HG03460 (cell line): ENCODE measurements around the gene SOX6.

ENCODE experiments used
- ATAC-seq: cut with Tn5 transposase; IDR thresholded peaks from one replicate; pipeline ENCODE4 v1.9.1; 2021; ENCODE audit not compliant: unreplicated experiment

Gene SOX6

DNA sequence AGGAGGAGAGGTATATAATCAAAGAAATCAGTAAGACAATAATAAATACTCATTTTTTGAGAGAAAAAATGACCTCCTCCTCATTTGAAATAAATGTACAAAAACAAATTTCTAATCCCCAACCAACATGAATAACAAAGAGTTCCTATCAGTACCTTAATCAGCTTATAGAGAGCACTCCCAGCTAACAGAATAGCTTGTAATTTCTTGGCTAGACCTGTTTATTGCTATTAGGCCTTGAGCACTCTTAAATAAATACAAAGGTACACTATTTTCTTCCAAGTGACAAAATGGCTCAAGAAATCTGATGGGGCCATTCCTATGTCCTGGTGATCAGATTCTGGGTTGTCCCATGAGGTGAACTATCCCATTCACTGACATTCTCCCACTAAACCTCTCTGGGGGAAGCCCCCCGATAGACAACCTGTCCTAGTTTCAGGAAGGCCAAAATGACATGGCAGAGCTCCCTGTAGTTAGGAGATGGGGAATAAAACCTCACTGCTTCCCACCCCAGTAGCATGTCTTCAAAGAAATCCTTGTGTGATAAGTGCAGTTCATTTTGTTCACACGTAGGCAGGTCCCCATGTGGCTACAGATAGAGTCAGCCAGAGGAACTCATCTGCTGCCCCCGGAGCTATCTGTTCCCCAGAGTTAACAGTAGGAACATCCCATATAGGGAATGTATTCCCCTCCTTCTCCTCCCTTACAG, 385.7 kb downstream of the SOX6 start:
- ATAC-seq: no peak

DNA sequence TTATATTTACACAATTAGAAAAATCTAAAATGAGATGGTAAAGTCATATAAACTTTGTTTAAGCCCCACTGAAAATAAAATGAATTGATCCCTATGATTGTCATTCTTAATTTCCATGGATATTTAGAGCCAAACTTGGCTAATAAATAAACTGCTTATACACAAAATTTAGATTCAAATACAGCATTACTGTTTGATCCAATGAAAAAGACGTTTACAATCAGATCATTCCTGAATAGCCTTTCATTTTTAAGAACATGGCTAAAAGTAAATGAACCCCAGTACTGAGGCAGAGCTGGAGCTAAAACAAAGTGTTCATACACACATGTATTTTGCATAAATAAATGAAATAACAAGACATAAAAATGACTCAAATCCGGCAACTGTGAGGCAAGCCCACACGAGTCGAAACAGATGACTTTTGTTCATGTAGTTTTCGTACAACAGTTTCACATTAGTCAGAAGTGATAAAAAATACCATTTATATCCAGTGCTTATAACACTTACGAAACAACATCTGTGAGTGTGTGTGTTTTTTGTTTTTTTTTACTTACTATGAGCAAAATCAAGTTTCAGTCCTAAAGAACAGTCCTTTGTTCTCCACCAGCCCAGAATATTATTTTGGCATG, 386.5 kb downstream of the SOX6 start:
- ATAC-seq: no peak

DNA sequence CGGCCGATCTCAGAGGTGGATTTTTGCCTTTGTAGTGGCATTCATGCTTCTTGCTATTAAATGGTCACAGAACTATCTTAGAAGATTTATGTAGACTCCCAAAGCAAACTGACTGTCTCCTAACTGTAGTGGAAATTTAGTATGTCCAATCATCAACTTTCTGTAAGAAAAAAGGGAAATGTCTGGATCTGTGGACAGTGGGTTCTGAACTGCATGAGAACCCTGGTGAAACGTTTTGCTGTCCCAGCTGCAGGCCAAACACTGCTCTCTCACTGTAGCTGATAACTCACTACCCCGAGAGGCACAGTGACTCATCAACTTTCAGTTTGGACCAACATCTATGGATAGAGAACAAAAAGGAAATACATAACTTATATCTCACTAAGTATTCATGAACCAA, 387.1 kb downstream of the SOX6 start:
- peak; percentile 78 for ATAC-seq

DNA sequence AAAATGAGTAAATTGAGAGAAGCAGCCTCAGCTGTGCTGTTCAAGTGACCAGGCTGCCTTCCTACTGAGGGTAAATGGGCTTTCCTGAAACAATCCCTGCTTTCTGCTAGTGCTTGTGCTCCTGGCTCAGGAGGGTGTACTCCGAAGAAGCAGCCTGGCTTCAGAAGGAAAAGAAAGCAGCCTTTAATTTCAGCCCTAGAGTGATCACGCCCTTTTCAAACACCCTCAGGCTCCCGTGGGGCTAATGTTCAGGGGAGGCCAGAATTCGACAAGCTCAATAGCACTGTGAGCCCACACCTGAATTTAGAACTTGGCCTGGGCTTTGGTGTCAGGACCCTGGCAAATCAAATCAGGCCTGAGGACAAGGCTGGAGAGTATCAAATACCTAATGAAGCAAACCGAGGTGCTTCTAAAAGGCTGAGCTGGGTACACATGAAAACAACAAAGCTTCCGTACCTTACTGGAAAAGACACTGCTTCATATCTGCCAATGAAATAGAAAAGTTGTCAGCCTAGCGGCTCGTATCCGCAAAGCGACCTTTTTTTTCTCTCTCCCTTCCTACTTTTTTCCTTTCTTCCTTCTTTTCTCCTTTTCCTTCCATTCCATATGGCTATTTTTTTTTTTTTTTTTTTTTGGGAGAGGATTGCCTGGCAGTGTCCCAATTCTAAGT, 387.8 kb downstream of the SOX6 start:
- ATAC-seq: no peak

DNA sequence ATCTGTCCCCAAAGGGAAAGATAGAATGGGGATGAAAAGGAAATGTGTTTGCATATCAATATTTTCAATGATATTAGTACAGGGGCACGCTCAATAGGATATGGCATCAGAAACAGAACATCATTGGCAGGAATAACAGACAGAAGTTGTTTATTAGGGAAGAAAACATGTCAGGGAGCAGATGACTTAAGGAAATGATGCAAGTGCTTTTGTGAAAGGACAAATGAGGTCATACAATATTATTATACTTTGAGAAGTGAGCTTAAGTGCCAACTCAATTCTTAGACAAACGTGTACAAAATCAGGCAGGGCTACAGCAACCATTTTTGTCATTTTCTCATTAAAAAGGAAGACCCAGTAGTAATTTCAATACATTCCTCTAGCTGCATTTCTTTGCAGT, 388.4 kb downstream of the SOX6 start:
- no peak for ATAC-seq

DNA sequence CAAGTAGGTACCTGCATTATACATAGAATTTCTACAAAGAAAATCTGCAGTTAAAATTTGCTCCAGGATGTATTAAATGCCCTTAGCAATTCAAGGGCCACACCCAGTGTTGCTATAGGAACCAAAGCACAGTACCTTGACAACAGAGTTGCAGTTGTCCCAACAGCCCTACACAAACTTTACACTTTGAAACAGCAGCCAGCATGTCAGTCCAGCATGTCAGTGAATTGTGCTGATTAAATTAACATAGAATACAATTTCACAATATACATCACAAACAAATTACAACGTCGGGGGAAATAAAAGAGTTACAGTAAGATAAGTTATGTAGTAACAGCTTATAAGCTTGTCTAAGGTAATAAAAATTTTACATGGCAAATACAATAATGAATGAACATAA, 389.2 kb downstream of the SOX6 start:
- no peak for ATAC-seq

DNA sequence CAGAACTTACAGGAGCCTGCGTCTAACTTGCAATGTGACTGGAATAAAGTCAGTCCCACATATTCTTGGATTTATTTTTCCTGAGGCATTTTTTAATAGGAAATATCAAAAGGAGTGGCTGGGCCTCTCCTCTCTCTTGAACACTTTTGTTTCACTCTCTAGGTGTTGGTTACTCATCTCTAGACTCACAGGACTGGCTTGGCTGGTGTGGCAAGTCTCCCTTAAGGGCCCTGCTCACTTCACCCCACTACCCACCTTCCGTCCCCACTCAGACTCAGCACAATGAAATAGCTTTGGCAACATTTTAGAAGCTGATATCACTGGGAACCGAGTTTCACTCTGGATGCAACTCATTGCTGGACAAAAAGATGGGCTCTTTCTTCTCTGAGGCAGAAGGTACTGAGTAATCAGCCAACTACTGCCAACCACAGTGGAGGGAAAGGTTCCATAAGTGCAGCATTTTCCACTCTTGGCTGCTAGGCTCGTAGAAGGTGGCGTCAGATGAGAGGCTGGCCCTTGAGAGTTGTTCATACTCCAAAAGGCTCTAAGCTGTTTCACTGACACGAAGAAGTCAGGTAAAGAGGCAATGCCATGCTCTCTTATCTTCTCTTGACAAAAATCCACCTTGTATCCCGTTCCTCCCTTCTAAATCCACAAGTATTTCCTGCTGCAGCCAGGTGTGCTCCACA, 390.6 kb downstream of the SOX6 start:
- no peak for ATAC-seq

DNA sequence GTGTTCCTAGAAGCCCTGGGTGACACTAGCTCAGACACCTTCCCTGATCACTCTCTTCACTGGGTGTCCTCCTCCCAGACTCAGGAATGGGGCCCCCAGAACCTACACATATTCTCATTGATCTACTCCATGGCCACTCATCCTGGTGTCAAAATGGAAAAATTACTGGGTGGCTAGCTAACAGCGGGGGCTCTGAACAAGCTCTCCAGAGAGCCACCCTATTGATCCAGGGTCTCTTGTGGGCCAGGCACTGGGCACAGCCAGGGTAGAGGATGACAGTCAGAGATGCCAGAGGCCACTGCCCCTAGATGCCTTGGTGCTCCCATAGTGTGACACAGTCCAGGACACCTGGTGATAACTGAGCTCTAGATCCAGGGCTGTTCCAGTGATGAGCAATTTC, 393.1 kb downstream of the SOX6 start:
- no peak for ATAC-seq

DNA sequence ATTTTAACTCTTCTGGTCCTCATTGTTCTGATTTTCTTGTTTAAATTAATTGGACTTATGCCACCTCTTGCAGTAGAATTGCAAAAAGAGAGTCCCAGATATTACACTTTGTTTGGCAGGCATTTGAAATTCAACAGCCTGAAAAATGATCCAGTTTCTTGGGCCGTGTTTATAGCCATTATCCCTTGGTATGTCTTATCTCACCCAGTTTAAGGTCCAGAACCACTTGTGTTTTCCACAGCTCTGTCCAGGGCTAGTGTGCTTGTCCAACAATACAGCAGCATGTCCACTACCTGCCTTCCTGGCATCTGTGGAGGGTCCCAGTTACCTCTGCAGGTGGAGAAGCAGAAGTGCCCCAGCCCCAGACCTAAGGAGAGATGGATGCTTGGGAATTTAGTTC, 397.4 kb downstream of the SOX6 start:
- no peak for ATAC-seq

DNA sequence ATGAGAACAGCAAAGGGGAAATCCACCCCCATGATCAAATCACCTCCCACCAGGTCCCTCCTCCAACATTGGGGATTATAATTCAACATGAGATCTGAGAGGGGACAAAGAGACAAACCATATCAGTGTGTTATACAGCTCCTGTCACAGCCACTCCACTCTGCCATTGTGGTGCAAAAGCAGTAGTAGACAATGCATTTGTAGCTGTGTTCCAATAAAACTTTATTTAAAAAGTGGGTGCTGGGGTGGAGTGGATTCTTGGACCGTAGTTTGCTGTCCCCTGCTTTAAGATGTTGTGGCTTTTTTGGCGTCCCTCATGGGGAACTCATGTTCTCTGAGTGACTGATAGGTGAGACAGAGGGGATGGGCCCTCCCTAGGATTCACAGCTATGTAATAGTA, 399.1 kb downstream of the SOX6 start:
- no peak for ATAC-seq

DNA sequence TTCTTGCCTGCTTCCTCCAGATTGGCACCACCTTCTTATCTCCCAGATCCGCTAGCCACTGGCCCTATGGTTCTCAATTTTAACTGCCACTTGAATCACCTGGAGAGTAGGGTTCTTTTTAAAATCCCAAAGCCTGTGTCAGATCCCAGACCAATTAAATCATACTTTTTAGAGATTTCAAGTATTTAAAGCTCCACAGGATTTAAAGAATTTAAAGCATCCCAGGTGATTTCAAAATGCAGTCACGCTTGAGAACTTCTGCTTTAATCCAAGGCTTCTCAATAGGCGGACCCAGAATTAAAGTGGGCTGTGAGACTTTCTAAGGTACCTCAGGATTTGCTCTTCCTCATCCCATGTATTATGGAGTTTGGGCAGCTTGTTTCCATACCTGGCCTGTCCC, 400.0 kb downstream of the SOX6 start:
- no peak for ATAC-seq

DNA sequence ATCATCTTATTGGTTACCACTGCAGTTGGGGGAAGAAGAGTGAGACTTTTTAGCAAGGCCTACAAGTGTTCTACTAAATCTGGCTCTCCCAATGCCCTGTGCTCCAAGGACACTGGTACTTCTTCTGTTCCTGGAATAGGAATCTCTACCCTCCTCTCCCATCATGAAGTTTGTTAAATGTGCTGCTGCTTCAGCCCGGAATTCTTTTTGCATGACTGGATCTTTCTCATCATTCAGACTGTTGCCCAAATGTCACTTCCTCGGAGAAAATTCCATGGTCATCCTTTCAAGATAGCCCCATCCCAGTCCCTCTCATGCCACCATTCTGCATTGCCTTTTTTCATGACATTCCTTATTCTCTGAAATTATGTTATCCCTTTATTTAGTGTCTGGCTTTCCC, 400.8 kb downstream of the SOX6 start:
- no peak for ATAC-seq

DNA sequence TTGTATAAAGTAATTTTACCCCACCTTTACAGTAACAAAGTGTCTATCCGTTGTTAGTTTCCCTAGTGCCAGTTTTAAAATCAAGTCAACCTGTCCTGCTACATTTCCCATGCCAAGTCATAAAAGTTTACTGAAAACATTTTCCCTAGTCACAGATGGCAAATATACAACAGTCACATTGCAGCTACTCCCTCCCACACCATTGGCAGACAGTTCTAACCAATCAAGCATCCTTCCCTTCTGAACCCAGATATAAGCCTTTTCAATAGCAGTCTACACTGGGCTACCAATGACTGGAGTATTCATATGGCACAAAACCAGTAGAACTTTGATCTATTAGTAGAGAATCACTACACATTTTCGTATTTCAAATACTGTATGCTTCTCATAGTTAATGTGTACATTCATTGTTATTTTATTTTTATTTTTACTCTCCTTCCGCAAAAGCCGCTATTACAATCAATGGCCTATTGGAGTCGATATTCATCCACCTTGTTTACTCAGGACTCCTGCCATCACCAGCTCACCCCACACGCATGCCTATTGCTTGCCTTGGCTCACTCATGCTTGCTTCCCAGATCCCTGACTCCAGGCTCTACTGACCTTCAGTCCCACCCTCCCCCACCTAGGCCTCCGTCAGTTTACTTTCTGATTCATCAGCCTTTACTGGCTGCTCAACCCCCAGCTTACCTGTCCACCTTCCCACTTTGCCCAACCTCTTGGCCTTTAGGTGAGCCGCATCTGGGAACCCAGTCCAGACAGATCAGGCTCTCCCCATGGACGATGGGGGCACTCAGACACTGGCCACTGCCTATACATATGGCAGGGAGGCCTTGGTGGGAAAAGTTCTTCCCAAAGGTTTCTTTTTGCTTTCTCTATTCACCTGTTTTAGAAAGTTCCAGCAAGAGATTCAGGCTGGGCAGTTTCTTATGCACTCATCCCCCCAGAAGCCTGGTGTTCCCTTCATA, 408.4 kb downstream of the SOX6 start:
- no peak for ATAC-seq

DNA sequence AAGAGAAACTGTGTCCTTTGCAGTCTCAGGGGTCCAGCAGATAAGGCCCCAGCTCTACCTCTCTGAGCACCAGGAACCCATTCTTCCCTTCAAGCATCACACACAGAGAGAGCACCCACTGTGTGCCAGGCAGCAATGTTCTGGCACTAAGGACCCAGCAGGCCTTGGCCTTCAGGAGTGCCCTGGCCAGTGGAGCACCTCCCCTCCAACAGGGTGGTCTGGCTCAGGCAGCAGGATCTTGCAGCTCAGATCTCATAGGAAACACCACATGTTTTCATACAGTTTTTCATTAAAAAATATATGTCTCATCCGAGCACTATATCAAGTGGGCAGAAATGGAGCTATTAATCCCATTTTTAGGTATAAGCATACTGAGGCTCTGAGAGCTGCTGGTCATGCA, 410.6 kb downstream of the SOX6 start:
- no peak for ATAC-seq

DNA sequence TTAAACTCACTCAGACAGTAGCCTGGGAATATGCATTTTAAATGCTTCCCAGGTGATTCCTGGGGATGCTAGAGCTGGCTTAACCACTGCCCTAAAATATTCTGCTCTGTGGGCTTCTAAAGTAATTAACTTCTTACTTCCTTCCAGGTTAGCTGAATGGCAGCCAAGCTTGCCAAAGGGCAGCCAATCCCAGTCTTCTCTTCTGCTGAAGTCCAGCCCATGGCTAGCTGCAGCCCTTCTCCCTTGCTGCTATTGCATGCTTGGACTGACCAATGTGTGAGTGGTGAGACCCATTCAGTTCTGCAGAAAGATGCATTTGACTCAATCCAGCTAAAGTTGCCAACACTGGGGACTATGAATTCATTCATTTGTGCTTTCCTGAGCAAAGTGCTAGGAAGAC, 411.9 kb downstream of the SOX6 start:
- no peak for ATAC-seq

DNA sequence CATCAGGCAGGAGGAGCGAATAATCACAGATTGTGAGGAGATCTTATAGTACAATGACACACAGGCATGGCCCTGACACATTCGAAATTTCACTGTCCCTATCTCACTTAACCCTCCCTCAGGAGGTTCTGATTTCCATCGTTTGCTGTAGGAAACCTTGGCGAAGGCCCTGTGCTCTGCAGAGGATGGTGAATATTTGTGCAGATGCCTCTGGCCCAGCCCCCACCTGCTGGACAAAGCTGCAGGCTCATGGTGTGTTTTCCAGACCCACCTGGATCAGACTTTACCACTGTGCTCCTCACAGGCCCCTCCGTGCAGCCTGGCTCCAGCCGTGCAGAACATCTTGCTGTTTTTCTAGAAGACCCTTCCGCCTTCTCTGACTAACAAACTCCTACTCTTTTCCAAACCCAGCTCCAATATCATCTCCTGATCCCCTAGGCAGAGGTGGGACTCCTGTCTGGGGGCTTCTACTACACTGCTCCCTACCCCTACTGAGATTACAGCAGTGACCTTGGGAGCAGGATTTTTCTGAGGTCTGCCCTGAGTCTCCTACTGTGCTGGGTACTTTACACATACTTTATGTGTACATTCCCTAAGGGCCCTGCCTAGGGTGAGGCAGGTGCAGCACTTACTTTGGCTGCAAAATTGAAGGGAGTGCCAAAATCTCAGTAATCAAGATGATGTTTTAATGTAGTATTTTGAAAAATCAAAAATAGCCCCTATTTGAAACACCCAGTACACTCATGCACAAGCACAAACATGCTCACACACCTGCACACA, 412.7 kb downstream of the SOX6 start:
- no peak for ATAC-seq

DNA sequence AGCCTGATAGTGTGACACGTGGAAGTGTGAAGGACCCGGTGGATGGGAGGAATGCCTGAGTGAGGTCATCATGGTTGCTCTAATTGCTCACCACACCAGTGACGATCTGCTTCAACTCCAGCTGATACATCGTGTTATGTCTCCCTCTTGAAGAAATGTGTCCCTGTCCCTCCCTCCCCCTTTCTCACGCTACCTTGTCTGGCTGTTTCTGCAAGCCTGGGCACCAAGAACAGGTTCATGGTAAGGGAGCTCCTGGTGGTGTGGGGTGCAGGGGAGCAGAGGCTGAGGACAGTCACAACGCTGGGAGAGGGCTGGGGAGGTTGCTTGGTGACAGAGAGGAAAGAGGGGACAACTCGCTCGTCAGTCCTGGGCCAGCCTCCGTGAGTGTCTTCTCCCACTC, 413.4 kb downstream of the SOX6 start:
- ATAC-seq: no peak

DNA sequence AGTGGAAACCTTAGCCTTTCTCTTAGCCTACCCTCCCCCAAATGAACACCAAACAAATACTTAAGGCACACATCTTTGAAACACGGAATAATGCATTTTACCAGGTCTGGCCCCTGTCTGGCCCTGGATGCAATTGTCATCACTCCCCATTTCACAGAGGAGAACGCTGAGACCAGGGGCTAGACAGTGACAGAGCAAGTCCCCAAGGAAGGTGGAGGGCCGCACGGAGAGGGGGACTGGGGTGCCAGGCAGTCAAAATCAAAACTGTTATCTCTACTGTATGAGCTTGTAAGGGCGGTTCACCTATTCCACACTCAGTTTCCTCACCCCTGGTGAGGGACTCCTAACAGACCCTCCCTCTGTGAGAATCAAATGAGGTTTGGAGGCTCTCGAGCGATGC, 414.2 kb downstream of the SOX6 start:
- ATAC-seq: no peak

DNA sequence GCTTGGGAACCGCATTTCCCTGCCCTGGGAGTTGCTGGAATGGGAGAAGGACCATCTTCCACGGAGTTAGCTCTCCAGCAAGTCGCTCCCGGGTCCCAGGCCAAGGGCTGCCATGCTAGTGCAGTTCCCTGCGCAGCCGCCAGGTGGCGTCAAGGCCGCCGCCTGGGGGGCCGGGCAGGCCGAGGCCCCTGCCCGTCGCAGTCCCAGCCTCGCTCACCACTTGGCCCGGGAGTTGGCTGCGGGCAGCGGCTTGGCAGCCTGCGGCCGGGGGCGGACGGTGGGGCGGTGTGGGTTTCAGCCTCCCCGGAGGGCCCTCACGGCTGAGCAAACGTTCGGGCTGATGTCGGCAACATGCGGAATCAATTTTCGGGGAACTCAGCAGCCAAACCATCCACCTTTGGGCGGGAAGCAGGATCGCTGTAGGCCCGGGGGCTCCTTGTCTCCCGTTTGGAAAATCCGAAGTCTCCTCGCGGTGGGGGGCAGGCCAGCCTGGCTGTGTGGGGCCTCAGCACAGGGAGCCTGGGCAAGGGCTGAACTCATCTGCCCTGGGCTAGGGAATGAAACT, 415.1 kb downstream of the SOX6 start:
- ATAC-seq: no peak
